Pons (tissue), 1 donor: Measurements from ENCODE around the gene VPS52.
"Not testable (repeated sequence)": the region's sequence is repeated elsewhere in the genome, so short reads cannot be mapped to it uniquely, and the experiment has no call there.

Experiments used
- DNase-seq: peaks from one replicate; pipeline ENCODE4 v3.0.0-alpha.2; 2016; ENCODE audit warnings: low spot score

VPS52 gene

DNA sequence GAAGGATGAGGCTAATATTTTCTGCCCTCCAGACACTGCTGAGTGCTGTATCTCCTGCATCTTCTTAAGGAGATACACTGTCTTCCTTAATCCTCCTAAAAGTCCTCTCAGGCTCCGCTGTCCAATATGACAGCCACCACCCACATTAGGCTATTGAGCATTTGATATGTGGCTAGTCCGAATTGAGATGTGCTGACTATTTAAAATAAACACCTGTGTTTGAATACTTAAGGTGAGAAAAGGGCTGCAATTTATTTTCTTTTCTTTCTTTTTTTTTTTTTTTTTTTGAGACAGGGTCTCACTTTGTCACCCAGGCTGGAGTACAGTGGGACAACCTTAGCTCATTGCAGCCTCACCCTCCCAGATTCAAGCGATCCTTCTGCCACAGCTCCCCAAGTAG is 30.2 kb upstream of the VPS52 start:
- no peak for DNase-seq

DNA sequence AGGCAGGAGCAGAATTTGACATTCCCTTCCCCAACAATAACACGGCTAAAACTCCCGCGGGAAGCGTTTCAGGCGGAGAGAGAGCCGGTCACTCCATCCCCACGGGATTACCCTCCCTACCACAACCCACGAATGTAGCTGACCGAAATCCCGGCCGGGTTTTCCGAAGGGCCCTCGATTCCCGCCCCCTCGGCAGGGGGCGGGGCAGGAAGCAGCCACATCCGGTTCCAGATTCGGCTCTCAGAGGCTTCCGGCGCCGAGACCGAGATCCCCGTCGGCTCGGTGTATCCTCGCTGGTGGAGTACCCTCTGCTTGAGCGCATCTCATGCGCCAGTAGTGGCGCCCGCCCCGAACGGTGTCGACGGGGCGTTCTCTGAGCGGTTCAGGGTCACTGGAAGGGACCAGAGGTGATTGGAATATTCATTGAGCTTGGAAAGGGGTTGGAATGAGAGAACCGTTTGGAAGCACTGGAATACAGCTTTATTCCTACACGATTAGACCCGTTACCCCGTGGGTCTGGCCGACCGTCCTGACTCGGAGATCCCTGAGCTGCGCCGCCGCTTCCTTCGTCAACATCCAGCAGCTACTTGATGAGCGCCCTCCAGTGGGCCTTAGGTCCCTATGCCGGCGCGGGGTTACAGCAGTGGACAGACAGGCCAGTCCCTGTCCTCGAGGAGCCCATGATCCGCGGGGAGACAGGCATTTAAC is 27.7 kb upstream of the VPS52 start:
- DNase-seq, result peak; percentile 89

DNA sequence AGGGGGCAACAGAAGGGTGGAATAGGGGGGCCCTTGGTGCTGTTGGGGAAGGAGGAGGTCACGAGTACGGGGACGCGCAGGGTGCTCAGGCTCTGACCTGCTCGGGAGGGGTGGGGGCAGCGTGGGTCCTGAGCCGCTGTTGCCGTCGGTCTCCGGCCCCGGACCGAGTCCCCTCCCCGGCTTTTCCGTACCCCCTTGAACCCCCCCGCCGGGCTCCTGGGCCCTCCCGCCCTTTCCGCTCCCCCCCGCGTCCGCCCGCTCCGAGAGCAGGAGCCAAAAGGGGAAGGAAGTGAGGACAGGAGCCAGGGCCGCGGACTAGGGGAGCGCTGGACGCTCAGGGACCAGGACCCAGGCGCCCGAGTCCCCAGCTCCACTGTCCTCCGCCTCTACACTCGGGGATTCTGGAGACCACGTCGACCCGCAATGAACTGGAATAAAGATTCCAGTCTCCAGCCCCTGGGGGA is 27.1 kb upstream of the VPS52 start, which contains the start of gene RGL2:
Gene RGL2 (minus strand): TSS at position 170 of the 464 bp plus-strand sequence. CDS start 332 bp downstream, outside the sequence.
- peak; percentile 80 for DNase-seq

DNA sequence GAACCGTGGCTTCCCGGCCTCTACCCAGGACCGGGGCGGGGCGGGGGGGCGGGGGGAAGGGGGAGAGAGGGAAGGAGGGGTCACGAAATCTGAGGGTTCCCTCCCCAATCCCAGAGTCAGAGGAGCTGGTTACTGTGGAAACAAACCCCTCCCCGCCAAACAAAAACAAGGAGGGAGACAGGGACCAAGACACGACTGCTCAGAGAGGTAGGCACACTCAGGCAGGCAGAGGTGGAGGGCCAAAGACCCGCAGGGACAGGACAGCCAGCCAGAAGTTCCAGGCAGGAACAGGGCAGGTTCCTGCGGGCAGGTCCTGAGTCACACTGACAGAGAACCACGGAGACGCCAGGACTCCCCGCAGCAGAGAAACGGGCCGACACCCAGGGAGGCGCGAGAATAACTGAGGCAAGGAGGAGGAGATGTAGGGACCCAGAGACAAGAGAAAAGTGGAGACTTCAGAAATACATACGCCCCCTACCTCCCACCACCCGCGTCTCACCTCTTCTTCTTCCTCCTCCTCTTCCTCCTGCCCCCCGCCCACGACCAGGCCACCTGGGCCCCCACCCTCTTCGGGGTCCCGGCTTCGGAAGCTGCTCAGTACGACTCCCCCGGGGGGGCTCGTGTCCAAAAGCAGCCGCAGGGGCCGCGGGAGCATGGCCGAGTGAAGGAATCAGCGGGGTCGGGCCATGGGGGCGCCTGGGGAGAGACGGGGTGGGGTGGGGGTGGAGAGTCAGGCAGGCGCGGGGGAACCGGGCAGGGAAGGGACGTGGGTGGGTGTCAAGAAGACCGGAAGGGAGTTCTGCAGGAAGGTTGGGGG is 26.5 kb upstream of the VPS52 start:
- DNase-seq, result no peak

DNA sequence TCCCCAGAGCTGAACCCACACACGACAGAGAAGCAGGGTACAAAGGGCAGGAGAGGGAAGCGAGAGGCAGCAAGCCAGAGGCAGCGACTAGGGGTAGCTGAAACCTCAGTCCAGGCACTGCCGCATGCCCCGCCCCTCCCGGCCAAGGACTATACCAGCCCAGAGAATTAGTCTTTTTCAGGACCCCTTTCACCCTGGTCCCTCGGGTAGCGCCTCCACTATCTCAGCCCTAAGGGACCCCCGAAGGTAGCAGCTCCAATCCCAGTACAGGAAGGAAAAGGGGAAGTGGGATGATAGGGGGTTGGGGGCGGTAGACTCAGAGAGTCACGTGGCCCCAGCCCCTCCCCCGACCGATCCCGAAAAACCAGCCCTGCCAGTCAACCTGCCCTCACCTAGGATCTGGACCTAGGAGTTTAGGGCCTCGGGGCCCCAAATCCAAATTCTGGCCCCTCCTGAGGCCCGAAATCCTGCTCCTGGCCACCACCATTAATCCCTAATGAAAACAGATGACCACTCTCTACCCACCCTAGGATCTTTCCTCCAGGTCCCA is 25.8 kb upstream of the VPS52 start:
- DNase-seq, result no peak

DNA sequence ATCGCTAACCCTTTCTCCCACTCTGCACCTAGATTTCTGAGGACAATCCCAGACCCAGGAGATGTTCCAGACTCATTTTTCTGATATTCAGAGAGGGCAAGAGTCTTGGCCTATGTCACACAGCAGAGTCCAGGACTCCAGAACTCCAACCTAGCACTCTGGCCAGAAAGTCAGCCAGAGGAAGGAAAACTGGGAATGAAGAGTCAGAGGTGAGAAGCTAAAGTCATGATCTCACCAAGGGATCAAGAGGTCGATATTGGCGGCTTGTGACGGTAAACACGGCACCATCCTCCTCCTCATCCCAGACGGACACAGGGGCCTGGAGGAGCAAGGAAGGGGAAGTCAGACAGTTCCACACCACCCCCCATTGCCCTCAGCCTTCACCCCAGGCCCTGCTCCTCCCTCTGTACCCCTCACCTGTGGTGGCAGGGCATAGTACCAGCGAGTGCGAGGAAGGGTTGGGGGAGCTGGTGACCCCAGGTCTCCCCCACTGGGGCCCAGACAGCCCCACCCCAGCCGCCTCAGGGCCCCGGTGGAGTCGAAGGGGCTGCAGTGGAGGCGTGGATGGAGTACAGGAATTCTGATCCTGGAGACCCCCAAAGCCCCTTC is 25.2 kb upstream of the VPS52 start:
- DNase-seq, result no peak

DNA sequence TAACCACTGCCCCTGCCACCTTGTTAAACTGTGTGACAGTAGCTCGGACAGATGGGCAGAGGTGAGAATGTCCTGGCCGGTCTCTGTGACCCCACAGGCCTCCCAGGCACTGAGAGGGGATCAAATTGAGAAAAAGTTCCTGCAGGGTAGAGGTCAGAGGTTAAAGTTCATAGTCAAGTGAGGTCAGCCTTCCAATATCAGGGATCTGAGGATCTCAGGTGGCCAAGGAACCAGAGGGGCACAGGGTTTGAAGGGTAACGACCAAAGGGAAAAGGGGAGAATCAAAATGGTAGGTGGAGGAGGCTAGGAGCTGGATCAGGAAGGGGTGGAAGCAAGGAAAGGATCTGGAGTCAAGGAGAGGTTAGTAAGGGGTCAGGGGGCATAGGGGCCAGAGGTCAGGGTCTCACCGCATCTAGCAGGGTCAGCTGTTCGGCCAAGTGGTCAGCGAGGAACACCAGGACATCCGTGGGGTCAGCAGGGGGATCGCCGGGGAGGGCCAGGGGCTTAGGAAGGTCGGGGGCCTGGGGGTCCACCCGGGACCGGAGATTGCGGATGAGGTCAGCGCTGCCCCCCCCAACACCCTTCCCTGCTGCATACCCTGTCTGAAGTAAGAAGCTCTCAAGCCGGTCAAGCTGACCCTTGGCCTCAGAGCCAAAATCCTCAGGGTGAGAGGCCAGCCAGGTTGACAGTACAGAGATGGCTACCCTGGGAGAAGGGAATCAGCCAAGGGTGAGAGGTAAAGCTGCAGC is 24.1 kb upstream of the VPS52 start:
- DNase-seq, result no peak

DNA sequence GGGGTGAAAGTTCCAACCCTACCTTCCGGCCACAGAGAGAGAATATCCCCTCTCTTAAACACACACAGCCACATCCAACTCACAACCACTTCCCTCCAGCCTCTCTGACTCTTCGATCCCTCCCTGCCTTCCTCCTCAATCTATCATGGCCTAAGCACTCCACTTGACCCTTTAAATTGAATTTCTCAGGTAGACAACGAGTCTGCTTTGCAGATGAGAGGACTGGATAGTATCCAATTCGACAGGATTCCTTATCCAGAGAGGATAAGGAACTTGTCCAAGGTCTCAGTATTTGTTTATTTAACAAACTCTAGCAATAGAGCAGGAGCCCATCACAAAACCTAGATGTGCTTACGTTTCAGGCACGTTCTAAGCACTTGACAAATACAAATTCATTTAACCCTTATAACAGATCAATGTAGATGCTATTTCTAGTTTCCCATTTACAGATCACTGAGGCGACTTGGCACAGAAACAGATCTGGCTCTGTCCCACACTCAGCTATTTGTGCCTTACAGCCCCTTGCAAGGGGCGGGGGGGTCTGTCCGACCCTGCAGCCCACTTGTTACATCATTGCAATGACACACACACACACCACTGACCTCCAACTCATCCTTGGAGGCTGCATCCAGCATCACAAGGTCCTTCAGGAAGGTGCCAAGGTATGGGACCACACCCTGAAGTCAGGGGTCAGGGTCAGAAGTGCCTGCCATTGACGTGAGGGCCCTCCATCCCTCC is 22.6 kb upstream of the VPS52 start:
- DNase-seq, result no peak

DNA sequence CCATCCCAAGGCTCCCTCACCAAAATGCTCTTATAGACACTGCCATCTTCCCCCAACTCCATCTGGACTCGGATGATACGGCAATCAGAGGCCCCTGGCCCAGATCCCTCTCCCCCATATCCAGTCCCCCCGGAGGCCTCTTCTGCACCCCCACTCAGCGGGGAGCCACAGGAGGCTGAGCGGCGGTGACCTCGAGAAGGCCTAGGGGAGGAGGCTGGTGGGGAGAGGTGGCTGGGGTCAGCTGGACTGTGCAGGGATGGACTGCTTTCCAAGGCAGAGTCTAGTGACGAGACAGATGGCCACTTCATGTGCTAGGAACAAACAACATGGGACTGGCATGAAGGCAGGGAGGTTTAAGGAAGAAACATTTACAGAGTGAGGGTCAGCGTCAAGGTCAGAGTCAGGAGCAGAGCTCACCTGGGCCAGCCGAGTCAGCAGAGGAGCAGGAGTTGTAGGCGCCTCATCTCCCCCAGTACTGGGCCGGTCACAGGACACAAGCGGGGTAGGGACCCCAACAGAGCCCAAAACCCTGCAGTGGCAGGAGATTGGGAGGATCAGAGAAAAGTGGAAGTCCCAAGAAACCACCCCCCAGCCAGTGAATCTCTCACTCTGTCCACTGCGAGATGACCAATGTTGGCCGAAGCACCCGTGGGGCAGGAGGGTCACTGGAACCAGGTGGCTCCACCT is 21.5 kb upstream of the VPS52 start:
- no peak for DNase-seq

DNA sequence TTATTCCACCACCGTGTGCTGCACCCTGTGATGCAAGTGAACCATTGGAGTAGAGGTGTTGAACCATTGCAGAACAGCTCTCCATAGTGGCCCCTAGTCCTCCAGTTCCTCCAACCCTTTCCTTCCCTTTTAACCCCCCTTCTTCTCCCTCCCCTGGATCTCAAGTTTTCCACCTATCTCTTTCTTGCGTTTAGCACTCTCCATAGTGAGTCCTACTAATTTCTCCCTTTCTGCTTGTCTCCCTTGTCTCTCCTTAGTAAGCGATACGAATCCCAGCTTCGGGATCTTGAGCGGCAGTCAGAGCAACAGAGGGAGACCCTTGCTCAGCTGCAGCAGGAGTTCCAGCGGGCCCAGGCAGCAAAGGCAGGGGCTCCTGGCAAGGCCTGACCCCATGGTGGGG is 18.8 kb upstream of the VPS52 start:
- DNase-seq, result no peak

DNA sequence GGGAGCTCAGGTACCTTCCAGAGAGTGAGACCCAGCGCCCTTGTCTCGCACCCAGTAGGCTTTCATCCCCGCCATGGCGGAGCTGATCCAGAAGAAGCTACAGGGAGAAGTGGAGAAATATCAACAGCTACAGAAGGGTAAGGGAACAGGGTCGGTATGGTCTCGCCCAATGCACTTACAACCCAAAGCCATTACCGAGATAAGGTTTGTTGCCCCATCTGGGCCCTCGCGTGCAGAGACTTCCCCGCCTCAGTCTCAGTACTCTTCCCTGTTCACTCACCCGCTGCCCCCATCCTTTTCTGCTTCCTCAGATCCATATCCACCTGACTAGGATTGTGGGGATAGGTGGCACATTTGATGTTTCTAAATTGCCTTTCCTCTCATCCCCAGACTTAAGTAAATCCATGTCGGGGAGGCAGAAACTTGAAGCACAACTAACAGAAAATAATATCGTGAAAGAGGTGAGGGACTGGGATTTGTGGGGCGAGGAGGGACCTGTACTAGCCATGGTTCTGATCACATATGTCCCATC is 18.2 kb upstream of the VPS52 start:
- DNase-seq, result no peak

DNA sequence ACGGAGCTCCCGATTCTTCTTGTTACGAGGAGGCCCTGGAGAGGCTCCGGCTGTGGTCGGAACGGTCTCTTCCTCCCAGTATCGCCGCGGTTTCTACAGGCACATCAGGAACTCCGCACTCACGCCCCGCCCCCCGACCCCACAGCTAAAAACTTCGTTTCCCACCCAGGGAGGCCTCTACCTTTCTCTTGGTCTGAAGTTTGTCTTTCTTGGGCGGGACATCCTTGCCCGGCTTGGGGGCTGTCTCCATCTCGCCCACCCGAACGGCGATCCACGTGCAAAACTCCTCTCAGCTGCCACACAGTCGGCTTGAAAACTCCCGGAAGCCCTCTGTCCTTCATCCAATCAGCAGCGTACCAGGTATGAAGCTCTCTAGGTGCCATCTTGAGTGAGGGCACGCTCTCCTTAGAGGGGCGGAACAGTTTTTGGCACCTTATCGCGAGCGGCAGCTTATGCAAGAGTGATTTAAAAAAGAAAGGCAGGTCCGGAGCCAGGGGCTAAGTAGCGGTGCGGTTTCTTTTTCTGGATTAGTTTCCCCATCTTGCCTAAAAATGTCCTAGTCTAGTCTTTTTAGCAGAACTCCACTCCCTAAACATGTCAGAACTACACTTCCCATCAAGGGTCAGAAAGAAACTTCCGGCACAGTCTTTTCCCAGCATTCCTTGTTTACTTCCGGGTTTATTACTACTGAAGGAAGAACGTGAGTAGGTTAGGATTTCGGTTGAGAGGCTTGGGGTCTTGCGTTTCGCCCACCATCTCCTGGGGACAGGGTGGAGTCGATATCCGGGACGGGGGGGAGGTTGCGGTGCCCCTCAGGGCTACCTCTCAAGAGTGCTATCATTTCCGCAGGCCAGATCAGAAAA is 17.5 kb upstream of the VPS52 start, which contains the start of the genes PFDN6 and WDR46:
Gene PFDN6 (plus strand): TSS at position 681 of the 863 bp plus-strand sequence. CDS start 256 bp downstream, outside the sequence.
Gene WDR46 (minus strand): TSS at position 319 of the 863 bp plus-strand sequence. CDS start 69 bp downstream, at position 250.
- peak; percentile 99 for DNase-seq

DNA sequence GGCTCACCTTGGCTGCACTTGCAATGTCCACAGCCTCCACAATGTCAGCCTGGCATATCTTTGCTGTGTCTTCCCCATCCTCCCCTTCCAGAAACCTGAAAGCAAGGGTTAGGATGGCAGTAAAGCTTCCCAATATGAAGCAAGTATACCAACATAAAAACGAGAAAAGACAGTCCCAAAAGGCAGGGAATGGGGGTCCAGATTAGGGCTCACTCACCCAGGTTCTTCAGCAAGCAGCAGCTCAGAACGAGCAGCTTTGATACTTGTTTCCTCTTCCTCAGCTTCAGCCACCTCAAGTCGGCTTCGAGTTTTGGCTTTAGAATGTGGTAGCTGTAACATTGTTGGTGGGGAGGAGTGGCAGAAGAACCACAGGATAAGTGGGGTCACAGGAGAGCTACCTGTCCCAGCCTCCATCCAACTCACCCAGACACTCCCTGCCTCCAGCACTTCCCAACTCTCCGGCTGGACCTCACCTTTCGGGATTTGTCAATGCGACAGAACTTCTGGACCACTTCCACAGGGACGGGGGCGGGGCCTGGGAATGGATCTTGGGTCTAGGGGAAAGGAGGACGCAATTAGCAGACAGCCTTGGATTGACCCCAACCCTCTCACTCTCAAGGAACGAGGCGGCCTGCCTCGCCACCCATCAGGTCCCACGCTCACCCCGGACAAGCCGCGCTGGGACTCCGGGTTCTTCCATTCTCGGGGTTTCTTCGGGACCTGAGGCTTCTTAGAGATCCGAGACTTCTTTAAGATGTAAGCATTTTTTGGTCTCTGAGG is 16.7 kb upstream of the VPS52 start:
- no peak for DNase-seq

DNA sequence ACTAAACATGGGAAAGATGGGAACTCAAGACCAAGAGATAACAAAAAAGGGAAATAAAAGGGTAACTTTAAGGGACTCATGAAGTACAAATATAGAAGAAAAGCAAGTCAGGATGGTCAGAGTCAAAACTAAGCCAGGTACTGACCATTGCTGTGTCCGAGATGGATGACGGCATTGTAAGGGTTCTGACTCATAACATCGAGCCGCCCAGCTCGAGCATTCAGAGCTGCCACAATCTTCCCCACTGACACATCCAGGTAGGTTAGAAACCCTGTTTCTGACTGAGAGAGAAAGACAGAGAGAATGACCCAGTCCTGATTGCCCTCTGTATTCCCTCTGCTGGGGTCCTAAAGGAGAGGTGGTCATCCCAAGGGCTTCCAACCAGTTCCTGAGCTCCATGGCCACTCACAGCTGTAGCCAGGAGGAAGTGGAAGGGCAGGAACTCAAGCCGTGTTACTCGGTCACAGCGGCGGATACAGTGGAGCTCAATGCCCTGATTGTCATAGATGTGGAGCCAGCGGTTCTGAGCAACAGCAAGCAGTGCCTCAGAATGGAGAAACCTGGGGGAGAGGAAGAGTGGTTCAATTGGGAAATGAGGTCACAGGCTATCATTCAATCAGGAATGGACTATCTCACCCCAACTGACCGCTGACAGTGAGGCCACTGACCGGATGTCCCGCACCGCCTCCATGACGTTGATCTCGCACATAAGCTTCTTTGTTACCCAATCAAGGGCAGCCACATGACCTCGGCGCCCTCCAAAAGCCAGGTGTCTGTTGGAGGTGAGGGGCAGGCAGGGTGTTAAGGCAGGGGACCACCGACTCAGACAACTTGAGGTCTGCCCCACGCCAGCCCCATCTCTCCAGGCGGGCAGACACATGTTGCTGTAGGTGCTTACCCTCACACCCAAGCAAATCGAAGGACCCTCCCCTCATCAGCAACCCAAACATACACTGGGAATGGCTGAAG is 15.6 kb upstream of the VPS52 start:
- no peak for DNase-seq

DNA sequence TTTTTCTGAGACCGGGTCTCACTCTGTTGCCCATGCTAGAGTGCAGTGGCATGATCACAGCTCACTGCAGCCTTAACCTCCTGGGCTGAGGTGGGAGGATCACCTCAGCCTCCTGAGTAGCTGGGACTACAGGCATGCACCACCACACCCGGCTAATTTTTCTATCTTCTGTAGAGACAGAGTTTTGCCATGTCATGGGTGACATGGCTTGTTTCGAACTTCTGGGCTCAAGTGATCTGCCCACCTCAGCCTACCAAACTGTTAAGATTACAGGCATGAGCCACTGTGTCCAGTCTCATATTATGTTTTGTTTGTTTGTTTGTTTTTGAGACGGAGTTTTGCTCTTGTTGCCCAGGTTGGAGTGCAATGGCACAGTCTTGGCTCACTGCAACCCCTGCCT is 13.5 kb upstream of the VPS52 start:
- DNase-seq, result not testable (repeated sequence)

DNA sequence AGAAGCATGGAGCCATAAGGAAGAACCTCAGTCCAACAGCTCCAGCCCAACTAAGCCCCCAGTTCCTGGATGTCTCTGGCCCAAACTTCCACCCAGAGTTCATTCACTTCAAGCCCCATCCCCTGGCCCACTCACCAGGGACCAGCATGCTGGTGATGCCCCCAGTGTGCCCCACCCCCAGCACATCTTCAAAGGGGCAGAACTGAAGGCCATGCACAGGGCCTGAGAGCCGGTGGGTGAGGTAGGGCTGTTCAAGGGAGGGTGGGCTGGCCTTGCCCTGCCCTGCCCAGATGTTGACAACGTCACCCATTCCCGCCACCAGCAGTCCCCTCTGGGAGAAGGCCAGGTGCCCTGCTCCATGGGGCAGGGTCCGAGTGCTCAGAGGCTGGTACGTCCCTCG is 8.9 kb upstream of the VPS52 start:
- DNase-seq, result no peak

DNA sequence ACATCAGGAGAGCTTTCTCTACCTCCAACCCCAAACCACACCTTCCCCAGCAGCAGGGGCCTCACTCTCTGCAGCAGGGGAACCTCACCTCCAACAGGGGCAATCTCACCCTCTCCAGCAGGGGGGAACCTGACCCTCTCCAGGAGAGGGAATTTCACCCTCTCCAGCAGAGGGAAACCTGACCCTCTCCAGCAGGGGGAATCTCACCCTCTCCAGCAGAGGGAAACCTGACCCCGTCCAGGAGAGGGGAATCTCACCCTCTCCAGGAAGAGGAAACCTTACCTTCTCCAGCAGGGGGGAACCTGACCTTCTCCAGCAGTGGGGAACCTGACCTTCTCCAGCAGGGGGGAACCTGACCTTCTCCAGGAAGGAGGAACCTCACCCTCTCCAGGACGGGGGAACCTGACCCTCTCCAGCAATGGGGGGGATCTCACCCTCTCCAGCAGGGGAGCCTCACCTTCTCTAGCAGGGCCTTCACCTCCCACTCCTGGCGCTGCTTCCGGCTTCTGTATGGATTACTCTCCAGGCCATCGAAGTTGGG is 8.4 kb upstream of the VPS52 start:
- DNase-seq, result no peak
